ENCODE measurements around the gene OR1D2. TPM values are rescaled to one million over a fixed set of nuclear protein-coding genes. Genes with fewer than 3 reads are reported as not detected.
"Not testable (repeated sequence)": the region's sequence is repeated elsewhere in the genome, so short reads cannot be mapped to it uniquely, and the experiment has no call there.

The OR1D2 gene
- total RNA-seq, 1 experiment from 2014 or later = not detected

- H3T11ph ChIP-seq (ENCODE audit: low read length); H2BK20ac ChIP-seq (ENCODE audit: low read depth, low read length, poor library complexity, severe bottlenecking); H3K56ac ChIP-seq (ENCODE audit: insufficient read length, low read depth, low read length); H3K23me2 ChIP-seq (ENCODE audit: insufficient read length, low read depth, low read length, poor library complexity, severe bottlenecking); H2BK5ac ChIP-seq (ENCODE audit: insufficient read length, low read length); H3K36me3 Mint-ChIP-seq (ENCODE audit: insufficient read depth in 1 of 3, low read depth in 3 of 3); H3K18ac ChIP-seq (ENCODE audit: insufficient read length, low read depth, low read length); DNase-seq; H2BK12ac ChIP-seq (ENCODE audit: insufficient read length, low read depth, low read length); H3K4me2 ChIP-seq (ENCODE audit: insufficient read depth, insufficient read length, low read length); H4K91ac ChIP-seq (ENCODE audit: insufficient read length, low read depth, low read length); H3K9me3 ChIP-seq (ENCODE audit: control insufficient read depth, low read depth, low read length); H3K4me1 ChIP-seq (ENCODE audit: insufficient read depth, low read length); H3K4ac ChIP-seq (ENCODE audit: low read depth, low read length); H3K23ac ChIP-seq (ENCODE audit: insufficient read length, low read depth, low read length); H2AFZ ChIP-seq (ENCODE audit: low read length); H4K8ac ChIP-seq (replicated peaks; ENCODE audit: insufficient read length, low read depth, low read length); H4K20me1 ChIP-seq (ENCODE audit: control insufficient read depth, insufficient read depth, insufficient read length); H3K4me3 Mint-ChIP-seq; H3K14ac ChIP-seq (ENCODE audit: insufficient read depth, low read length); H3K4me1 Mint-ChIP-seq; H2BK120ac ChIP-seq (ENCODE audit: low read depth, low read length, poor library complexity, severe bottlenecking); H3K27me3 ChIP-seq (ENCODE audit: insufficient read depth, low read length); H3K79me2 ChIP-seq (ENCODE audit: insufficient read depth, low read length); H2BK15ac ChIP-seq (ENCODE audit: low read depth, low read length); H3K9ac ChIP-seq (ENCODE audit: extremely low read depth, insufficient read length, low read length); H3K27me3 Mint-ChIP-seq (ENCODE audit: low read depth); H3K79me1 ChIP-seq (ENCODE audit: insufficient read depth, low read depth, low read length, poor library complexity, severe bottlenecking); H4K5ac ChIP-seq (ENCODE audit: insufficient read length, low read depth, low read length); H2AK5ac ChIP-seq (ENCODE audit: insufficient read length, low read length); H3K27ac ChIP-seq (ENCODE audit: insufficient read length, low read depth, low read length): not testable (repeated sequence)
- peak overlapping the region in 1 of 3 experiments; percentile 28; a peak in 1 of 7 replicates for H3K27ac Mint-ChIP-seq
- H3K9me3 Mint-ChIP-seq = peaks cover 1 to 11% of the 10 kb centered on the region in 2 experiments; a peak in 4 of 5 replicates
- no CpG with 5 or more reads among the region's 8 CpGs for WGBS (ENCODE audit: extremely low coverage, insufficient read length, low lambda C conversion rate)
These were observed 41.3 kb downstream of the OR1D2 start for GRCh38 chr17:3062824-3063377.

- not testable (repeated sequence) for H3K14ac ChIP-seq (ENCODE audit: insufficient read depth, low read length); H3K27me3 Mint-ChIP-seq (ENCODE audit: low read depth); H3K9me3 Mint-ChIP-seq; H3K9me3 ChIP-seq (ENCODE audit: control insufficient read depth, low read depth, low read length); H4K20me1 ChIP-seq (ENCODE audit: control insufficient read depth, insufficient read depth, insufficient read length); H2AFZ ChIP-seq (ENCODE audit: low read length); DNase-seq; H3K27ac Mint-ChIP-seq; H3K79me1 ChIP-seq (ENCODE audit: insufficient read depth, low read depth, low read length, poor library complexity, severe bottlenecking); H3K27me3 ChIP-seq (ENCODE audit: insufficient read depth, low read length); H3K79me2 ChIP-seq (ENCODE audit: insufficient read depth, low read length); H2AK5ac ChIP-seq (ENCODE audit: insufficient read length, low read length); H4K8ac ChIP-seq (replicated peaks; ENCODE audit: insufficient read length, low read depth, low read length); H2BK20ac ChIP-seq (ENCODE audit: low read depth, low read length, poor library complexity, severe bottlenecking); H3T11ph ChIP-seq (ENCODE audit: low read length); H3K4me1 Mint-ChIP-seq; H3K9ac ChIP-seq (ENCODE audit: extremely low read depth, insufficient read length, low read length); H3K4ac ChIP-seq (ENCODE audit: low read depth, low read length); H3K18ac ChIP-seq (ENCODE audit: insufficient read length, low read depth, low read length); H2BK120ac ChIP-seq (ENCODE audit: low read depth, low read length, poor library complexity, severe bottlenecking); H2BK5ac ChIP-seq (ENCODE audit: insufficient read length, low read length); H3K4me3 Mint-ChIP-seq; H2BK15ac ChIP-seq (ENCODE audit: low read depth, low read length); H4K5ac ChIP-seq (ENCODE audit: insufficient read length, low read depth, low read length); H3K23me2 ChIP-seq (ENCODE audit: insufficient read length, low read depth, low read length, poor library complexity, severe bottlenecking); H3K27ac ChIP-seq (ENCODE audit: insufficient read length, low read depth, low read length); H4K91ac ChIP-seq (ENCODE audit: insufficient read length, low read depth, low read length); H3K23ac ChIP-seq (ENCODE audit: insufficient read length, low read depth, low read length); H3K36me3 Mint-ChIP-seq (ENCODE audit: insufficient read depth in 1 of 3, low read depth in 3 of 3); H2BK12ac ChIP-seq (ENCODE audit: insufficient read length, low read depth, low read length); H3K56ac ChIP-seq (ENCODE audit: insufficient read length, low read depth, low read length); H3K4me2 ChIP-seq (ENCODE audit: insufficient read depth, insufficient read length, low read length); H3K4me1 ChIP-seq (ENCODE audit: insufficient read depth, low read length)
- WGBS (ENCODE audit: extremely low coverage, insufficient read length, low lambda C conversion rate) = no CpG with 5 or more reads among the region's 2 CpGs
These were observed 49.4 kb downstream of the OR1D2 start for GRCh38 chr17:3054868-3055267.
